Testis (tissue), 3 donors: Measurements from ENCODE around the gene NIF3L1. TPM values are rescaled to one million over a fixed set of nuclear protein-coding genes. Genes with fewer than 3 reads are reported as not detected.

Experiments used
- DNase-seq: peaks from one replicate; pipeline ENCODE4 v3.0.0-alpha.2; 2019
- H3K27ac ChIP-seq, 2 donors: fragments of 200-600 bp; sonication (generic); one replicate each; pipeline ENCODE4 v1.5.1; 2019
- H3K27me3 ChIP-seq: fragments of 200-600 bp; sonication (generic); one replicate; pipeline ENCODE4 v1.5.1; 2019
- H3K36me3 ChIP-seq: fragments of 200-600 bp; sonication (generic); one replicate; pipeline ENCODE4 v1.5.1; 2017; ENCODE audit warnings: low read depth; ENCODE audit errors: missing control alignments
- H3K4me1 ChIP-seq: fragments of 200-600 bp; sonication (generic); one replicate; pipeline ENCODE4 v1.5.1; 2019
- H3K4me3 ChIP-seq, 2 donors: fragments of 200-600 bp; sonication (generic); one replicate each; pipeline ENCODE4 v1.5.1; 2017 to 2019
- H3K9me3 ChIP-seq: fragments of 200-600 bp; sonication (generic); one replicate; pipeline ENCODE4 v1.5.1; 2017
- CTCF ChIP-seq, 3 experiments: fragments of 450-650 bp in 2 of 3; fragments of 200-600 bp in 1 of 3; sonication (generic) in 1 of 3; IDR thresholded peaks; one replicate each; pipeline ENCODE4 v1.5.1; 2016 to 2019; ENCODE audit warnings: antibody characterized with exemption in 3 of 3, mild to moderate bottlenecking in 2 of 3, moderate library complexity in 1 of 3
- POLR2A ChIP-seq: fragments of 450-650 bp; IDR thresholded peaks from one replicate; pipeline ENCODE4 v1.6.1; 2017; ENCODE audit warnings: antibody characterized with exemption, mild to moderate bottlenecking, moderate library complexity
- WGBS, 2 donors: methylation state at CpG; one replicate each; pipeline ENCODE4 v1.1.5; 2018; 5-methylcytosine and 5-hydroxymethylcytosine counted together
- intact Hi-C: fragments of 100-400 bp; cut with DNase I; formaldehyde crosslinking; loops from one replicate; pipeline ENCODE4 v1.15.1; 2023; ENCODE audit warnings: low total_unique reads
- polyA plus RNA-seq: library from polyadenylated mRNA; stranded (reverse); fragments of 350-450 nt; fragmentation: Illumina TruSeq; extraction: RNeasy Lipid Tissue Mini Kit (QIAGEN cat#74804); gene quantifications from one replicate; pipeline ENCODE4 v1.2.3, GENCODE V29; 2014; ENCODE audit warnings: low read depth, low replicate concordance; ENCODE audit not compliant: insufficient read depth
- total RNA-seq, 2 donors: library from RNA; depleted of rRNA; stranded (reverse); fragments of >200 nt; gene quantifications; one replicate each; pipeline ENCODE4 v1.2.3, GENCODE V29; 2016

NIF3L1 gene
- total and polyA plus RNA-seq, 3 donors from 2014 or later = 36.1 to 45.9 (median 36.1) TPM

GRCh38 chr2:200850512-200851256 is 38.5 kb upstream of the NIF3L1 start:
- Histone ChIP-seq H3K27me3 (no peaks in the 10 kb centered on the region), H3K27ac (no peak overlapping the region), H3K4me3 (no peak overlapping the region), H3K9me3 (no peaks in the 10 kb centered on the region), H3K36me3 (no peaks in the 10 kb centered on the region), H3K4me1 (no peaks in the 10 kb centered on the region)
- no peak for DNase-seq
- TF ChIP-seq POLR2A (no peak), CTCF (IDR thresholded peaks at IDR 0.05) (no peak)
- intact Hi-C loops = no loop called here
- 79 to 81% methylated on average over 14 of the region's 14 CpGs for WGBS, 2 donors

- H3K4me1 ChIP-seq = no peaks in the 10 kb centered on the region
- H3K4me3 ChIP-seq = no peak overlapping the region
- no peaks in the 10 kb centered on the region for H3K27me3 ChIP-seq
- WGBS, 2 donors = 90 to 91% methylated on average over 6 of the region's 6 CpGs
- no peaks in the 10 kb centered on the region for H3K9me3 ChIP-seq
- TF ChIP-seq POLR2A (no peak), CTCF (IDR thresholded peaks at IDR 0.05) (no peak)
- no peaks in the 10 kb centered on the region for H3K36me3 ChIP-seq
- DNase-seq = no peak
- no peak overlapping the region for H3K27ac ChIP-seq
- intact Hi-C loops = no loop called here
These were observed 37.5 kb upstream of the NIF3L1 start for GRCh38 chr2:200851398-200852248.

GRCh38 chr2:200852605-200853004 is 36.6 kb upstream of the NIF3L1 start:
- TF ChIP-seq CTCF (IDR thresholded peaks at IDR 0.05) (no peak), POLR2A (no peak)
- Histone ChIP-seq H3K27ac (no peak overlapping the region), H3K36me3 (no peaks in the 10 kb centered on the region), H3K4me1 (no peaks in the 10 kb centered on the region), H3K9me3 (no peaks in the 10 kb centered on the region), H3K4me3 (no peak overlapping the region), H3K27me3 (no peaks in the 10 kb centered on the region)
- WGBS, 2 donors = 95 to 98% methylated on average over 2 of the region's 2 CpGs
- DNase-seq = no peak
- intact Hi-C loops = no loop called here

GRCh38 chr2:200856806-200857205 is 32.4 kb upstream of the NIF3L1 start:
- H3K27me3 ChIP-seq = no peaks in the 10 kb centered on the region
- intact Hi-C loops = loop anchor here (5.0 kb wide), 1 partner anchor 45 kb away; the partner anchor contains the start of gene BZW1
- H3K27ac ChIP-seq = no peak overlapping the region
- 85 to 91% methylated on average over 8 of the region's 8 CpGs for WGBS, 2 donors
- H3K9me3 ChIP-seq = no peaks in the 10 kb centered on the region
- H3K4me3 ChIP-seq = no peak overlapping the region
- DNase-seq = no peak
- H3K36me3 ChIP-seq = no peaks in the 10 kb centered on the region
- peaks cover 15% of the 10 kb centered on the region for H3K4me1 ChIP-seq
- TF ChIP-seq CTCF (IDR thresholded peaks at IDR 0.05) (no peak), POLR2A (no peak)
